NCI-H2107 treated with DMSO at 0.1 percent for 48 hours (cell line): ENCODE results near the gene CDS2.

Experiments used
- DNase-seq: peaks from one replicate; lab custom pipeline; 2025; ENCODE audit not compliant: unreplicated experiment; lab: John Stamatoyannopoulos, UW

Gene CDS2

DNA sequence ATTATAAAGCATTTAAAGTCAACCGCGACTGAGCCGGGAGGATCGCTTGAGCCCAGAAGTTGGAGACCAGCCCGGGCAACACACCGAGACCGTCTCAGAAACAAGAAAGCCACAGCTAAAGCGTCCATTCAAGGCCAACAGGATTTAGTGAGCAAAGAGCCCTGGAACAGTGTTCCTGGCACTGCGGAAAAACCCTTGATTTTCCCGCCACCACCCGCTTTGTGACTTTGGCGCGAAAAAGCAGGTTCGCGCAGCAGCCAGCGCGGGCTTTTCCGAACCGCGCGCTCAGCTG, 7.7 kb upstream of the CDS2 start:
- no peak for DNase-seq

DNA sequence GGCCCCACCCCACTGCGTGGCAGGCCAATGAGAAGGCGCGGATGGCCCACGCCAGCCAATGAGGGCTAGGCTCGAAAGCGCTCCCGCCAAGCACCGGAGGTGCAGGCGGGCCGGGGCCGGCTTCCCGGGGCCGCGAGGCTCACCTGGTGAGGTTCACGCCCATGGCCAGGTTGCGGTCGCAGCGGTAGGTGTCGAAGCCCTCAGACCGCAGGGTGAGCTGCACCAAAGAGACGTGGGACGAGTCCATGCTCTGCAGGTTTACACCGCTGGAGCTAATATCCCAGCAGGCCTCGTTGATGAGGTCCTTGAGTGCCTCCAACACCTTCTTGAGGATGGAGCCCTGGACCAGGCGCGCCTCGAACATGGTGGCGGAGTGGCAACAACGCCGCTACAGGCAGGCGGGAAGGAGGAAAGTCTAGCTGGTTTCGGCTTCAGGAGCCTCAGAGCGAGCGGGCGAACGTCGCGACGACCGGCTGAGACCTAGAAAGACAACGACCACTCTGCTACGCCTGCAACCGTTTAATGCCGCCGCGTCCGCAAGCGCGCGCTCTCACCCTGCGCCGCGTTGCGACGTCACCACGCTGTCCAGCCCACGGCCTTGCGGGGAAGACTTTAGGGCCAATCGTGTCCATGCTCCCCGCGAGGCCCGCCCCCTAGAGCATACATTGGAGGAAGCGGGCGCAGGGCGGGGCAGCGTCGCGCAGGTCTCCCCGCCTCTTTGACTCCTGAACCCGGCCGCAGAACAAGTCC, 7.2 kb upstream of the CDS2 start, which contains the start of gene PCNA:
Gene PCNA (minus strand): TSS at position 524 of the 750 bp plus-strand sequence. CDS start 160 bp downstream, at position 364.
- peak; percentile 75 for DNase-seq

GRCh38 chr20:5120185-5120476, 6.7 kb upstream of the CDS2 start:
- DNase-seq: no peak

DNA sequence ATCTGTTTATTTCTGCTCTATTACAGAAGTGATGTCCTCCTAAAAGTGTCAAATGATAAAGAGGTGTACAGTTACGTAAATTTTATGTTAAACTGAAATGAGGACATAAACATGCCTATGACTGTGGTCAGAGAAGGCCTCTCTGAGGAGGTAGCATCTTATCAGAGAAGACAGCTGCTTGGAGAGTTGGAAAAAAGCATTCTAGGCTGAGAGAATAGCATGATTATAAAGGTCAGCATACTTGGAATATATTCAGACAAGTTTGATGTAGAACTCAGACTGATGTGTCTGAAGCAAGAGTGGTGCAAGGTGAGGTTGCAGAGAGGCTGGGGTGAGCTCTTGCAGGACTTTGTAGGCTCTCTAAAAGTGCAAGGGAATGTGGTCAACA, 3.9 kb upstream of the CDS2 start:
- DNase-seq: no peak

DNA sequence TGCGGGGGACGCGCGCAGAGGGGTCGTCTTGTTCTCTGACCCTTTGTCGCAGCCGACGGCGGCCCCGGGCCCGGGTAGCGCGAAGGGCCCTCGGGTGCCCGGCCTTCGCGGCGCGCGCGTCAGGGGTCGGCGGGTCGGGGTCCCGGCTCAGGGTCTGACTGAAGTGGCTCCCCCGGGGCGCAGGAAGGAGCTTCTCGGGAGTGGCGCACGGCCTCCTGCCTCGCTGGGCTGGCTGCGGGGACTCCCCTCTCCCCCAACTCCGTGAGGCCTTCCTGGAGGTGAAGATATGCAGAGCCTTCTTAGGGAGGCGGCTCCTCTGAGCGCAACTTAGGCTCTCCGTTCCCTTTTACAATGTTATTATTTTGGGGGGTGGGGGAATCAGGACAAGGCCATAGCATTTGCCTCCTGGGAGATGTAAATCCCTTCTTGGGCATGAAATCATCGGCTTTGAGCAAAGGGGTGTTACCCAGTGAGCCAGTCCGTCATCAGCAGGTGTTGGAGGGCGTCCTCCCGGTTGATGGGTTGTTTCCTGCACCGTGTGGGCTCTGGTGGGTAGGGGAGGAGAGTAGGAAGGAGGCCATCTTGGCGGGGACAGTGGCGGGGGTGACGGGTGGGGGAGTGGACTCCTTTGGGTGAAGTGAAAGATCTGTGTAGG, 523 bp downstream of the CDS2 start:
- peak; percentile 52 for DNase-seq

GRCh38 chr20:5127859-5128424, 1.1 kb downstream of the CDS2 start:
- DNase-seq: no peak

GRCh38 chr20:5128886-5129285, 2.1 kb downstream of the CDS2 start:
- no peak for DNase-seq

- DNase-seq: no peak
These were observed 4.7 kb downstream of the CDS2 start for GRCh38 chr20:5131502-5131901.

- no peak for DNase-seq
These were observed 7.2 kb downstream of the CDS2 start for GRCh38 chr20:5133998-5134397.

GRCh38 chr20:5135363-5136012, 8.7 kb downstream of the CDS2 start:
- no peak for DNase-seq

GRCh38 chr20:5136096-5136495, 9.3 kb downstream of the CDS2 start:
- DNase-seq: no peak

GRCh38 chr20:5140195-5140594, 13.4 kb downstream of the CDS2 start:
- DNase-seq: no peak

- no peak for DNase-seq
These were observed 14.8 kb downstream of the CDS2 start for GRCh38 chr20:5141615-5142014.

GRCh38 chr20:5143851-5144250, 17.0 kb downstream of the CDS2 start:
- DNase-seq: no peak

DNA sequence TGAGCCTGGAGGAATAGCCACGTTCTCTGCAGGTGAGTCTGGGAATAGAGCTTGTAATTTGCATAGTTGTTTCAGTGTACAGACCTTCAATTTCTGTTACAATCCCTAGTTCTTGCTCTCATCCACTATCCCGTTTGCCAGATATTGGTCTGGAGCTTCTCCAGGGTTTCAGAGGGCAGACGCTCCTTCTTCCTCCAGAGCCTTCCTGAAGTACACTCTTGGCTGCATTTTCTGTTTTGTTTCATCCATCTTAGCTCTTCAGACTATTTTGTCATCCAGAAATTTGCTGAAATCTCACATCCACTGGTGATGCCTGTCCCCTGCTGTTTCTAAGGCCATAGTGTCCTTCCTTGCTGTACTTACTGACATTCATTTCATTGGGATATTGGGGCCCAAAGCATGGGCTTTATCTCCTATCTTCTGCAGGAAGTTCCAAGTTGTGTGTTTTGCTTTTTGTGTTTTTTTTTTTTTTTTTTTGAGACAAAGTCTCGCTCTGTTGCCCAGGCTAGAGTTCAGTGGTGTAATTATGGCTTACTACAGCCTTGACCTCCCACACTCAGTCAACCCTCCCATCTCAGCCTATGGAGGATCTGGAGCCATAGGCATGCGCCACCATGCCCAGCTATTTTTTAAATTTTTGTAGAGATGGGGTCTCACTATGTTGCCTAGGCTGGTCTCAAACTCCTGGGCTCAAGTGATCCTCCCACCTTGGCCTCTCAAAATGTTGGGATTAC, 18.7 kb downstream of the CDS2 start:
- no peak for DNase-seq

GRCh38 chr20:5146099-5146668, 19.4 kb downstream of the CDS2 start:
- DNase-seq: no peak

GRCh38 chr20:5146871-5147592, 20.2 kb downstream of the CDS2 start:
- DNase-seq: no peak

- DNase-seq: no peak
These were observed 21.8 kb downstream of the CDS2 start for GRCh38 chr20:5148581-5148980.

GRCh38 chr20:5149892-5150225, 23.1 kb downstream of the CDS2 start:
- no peak for DNase-seq

- DNase-seq: no peak
These were observed 23.6 kb downstream of the CDS2 start for GRCh38 chr20:5150226-5151076.
